ENCODE measurements around the gene PIK3CG.

- TF ChIP-seq, protein P1, sequence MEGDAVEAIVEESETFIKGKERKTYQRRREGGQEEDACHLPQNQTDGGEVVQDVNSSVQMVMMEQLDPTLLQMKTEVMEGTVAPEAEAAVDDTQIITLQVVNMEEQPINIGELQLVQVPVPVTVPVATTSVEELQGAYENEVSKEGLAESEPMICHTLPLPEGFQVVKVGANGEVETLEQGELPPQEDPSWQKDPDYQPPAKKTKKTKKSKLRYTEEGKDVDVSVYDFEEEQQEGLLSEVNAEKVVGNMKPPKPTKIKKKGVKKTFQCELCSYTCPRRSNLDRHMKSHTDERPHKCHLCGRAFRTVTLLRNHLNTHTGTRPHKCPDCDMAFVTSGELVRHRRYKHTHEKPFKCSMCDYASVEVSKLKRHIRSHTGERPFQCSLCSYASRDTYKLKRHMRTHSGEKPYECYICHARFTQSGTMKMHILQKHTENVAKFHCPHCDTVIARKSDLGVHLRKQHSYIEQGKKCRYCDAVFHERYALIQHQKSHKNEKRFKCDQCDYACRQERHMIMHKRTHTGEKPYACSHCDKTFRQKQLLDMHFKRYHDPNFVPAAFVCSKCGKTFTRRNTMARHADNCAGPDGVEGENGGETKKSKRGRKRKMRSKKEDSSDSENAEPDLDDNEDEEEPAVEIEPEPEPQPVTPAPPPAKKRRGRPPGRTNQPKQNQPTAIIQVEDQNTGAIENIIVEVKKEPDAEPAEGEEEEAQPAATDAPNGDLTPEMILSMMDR (IDR thresholded peaks at IDR 0.05), result no peak
- no peak for TF ChIP-seq POLR2A (IDR thresholded peaks at IDR 0.05)
Measured at GRCh38 chr7:106891548-106892410, 26.7 kb downstream of the PIK3CG start.
